CD4-positive, alpha-beta T cell (primary cell): ENCODE results near the gene TRMU. TPM values are rescaled to one million over a fixed set of nuclear protein-coding genes. Genes with fewer than 3 reads are reported as not detected.

Experiments used
- ATAC-seq: fragments of 200-7000 bp; cut with Tn5 transposase; one replicate; pipeline ENCODE4 v1.10.0; 2022; ENCODE audit warnings: mild to moderate bottlenecking; ENCODE audit not compliant: poor library complexity
- CTCF ChIA-PET: fragments of 350-600 bp; sonication (Branson Sonifier 250); formaldehyde crosslinking; loops from one replicate; lab custom pipeline; 2021; ENCODE audit warnings: antibody characterized with exemption, inconsistent platforms; lab: Charles Lee
- POLR2A ChIA-PET: fragments of 350-600 bp; sonication (Branson Sonifier 250); formaldehyde crosslinking; loops from one replicate; lab custom pipeline; 2021; ENCODE audit warnings: antibody characterized with exemption, inconsistent platforms; lab: Charles Lee
- DNase-seq, 14 experiments: peaks; one replicate each; pipeline ENCODE4 v3.0.0-alpha.2; 2013 to 2020; ENCODE audit warnings: mixed read lengths in 2 of 14
- H3K27ac ChIP-seq, 2 donors: one replicate each; pipeline versions ENCODE4 v1.5.1 to v1.7.0; 2013; ENCODE audit warnings: low read length in 2 of 2, low read depth in 1 of 2, mild to moderate bottlenecking in 1 of 2
- H3K27me3 ChIP-seq, 2 experiments: 1 replicate in 1 of 2; 2 replicates in 1 of 2; pipeline versions ENCODE4 v1.6.1 to v1.7.0; 2013; ENCODE audit warnings: low read length in 2 of 2, control low read depth in 1 of 2, mild to moderate bottlenecking in 1 of 2, moderate library complexity in 1 of 2; ENCODE audit not compliant: insufficient read depth in 2 of 2, control insufficient read depth in 1 of 2
- H3K36me3 ChIP-seq: one replicate; pipeline ENCODE4 v1.6.1; 2013; ENCODE audit warnings: low read length, control low read depth; ENCODE audit not compliant: insufficient read depth
- H3K4me1 ChIP-seq: one replicate; pipeline ENCODE4 v1.6.1; 2013; ENCODE audit warnings: low read length, control low read depth; ENCODE audit not compliant: insufficient read depth
- H3K4me3 ChIP-seq: one replicate; pipeline ENCODE4 v1.5.1; 2013; ENCODE audit warnings: mild to moderate bottlenecking, low read length, moderate library complexity
- H3K9me3 ChIP-seq, 2 experiments: 1 replicate in 1 of 2; 2 replicates in 1 of 2; pipeline versions ENCODE4 v1.6.1 to v1.7.0; 2013; ENCODE audit warnings: low read length in 2 of 2, mild to moderate bottlenecking in 2 of 2, control low read depth in 1 of 2, moderate library complexity in 1 of 2; ENCODE audit not compliant: control insufficient read depth in 1 of 2, insufficient read depth in 1 of 2
- H3K27ac Mint-ChIP-seq: one replicate; pipeline ENCODE4 v1.8.0; 2020; ENCODE audit warnings: mixed read lengths
- H3K27me3 Mint-ChIP-seq: one replicate; pipeline ENCODE4 v1.8.0; 2021; ENCODE audit warnings: mixed read lengths
- H3K36me3 Mint-ChIP-seq: one replicate; pipeline ENCODE4 v1.8.0; 2021; ENCODE audit warnings: low read depth, mixed read lengths
- H3K4me1 Mint-ChIP-seq: one replicate; pipeline ENCODE4 v1.8.0; 2021; ENCODE audit warnings: low read depth, mixed read lengths
- H3K4me3 Mint-ChIP-seq: one replicate; pipeline ENCODE4 v1.8.0; 2020; ENCODE audit warnings: mild to moderate bottlenecking, mixed read lengths
- H3K9me3 Mint-ChIP-seq: one replicate; pipeline ENCODE4 v1.8.0; 2020; ENCODE audit warnings: mixed read lengths
- CTCF ChIP-seq: fragments of 200-600 bp; IDR thresholded peaks from one replicate; pipeline ENCODE4 v1.8.0; 2022; ENCODE audit warnings: antibody characterized with exemption, mild to moderate bottlenecking
- intact Hi-C, 2 experiments: fragments of 100-400 bp; cut with DNase I in 1 of 2; cut with micrococcal nuclease in 1 of 2; formaldehyde crosslinking; loops; one replicate each; pipeline versions ENCODE4 v1.15.1 to v1.9.0; 2023 to 2025; cut with DNase I, micrococcal nuclease
- total RNA-seq, 174 experiments: library from RNA in 2 of 174; stranded (reverse) in 2 of 174; gene quantifications; one replicate each; pipeline ENCODE4 v1.2.3 and lab custom pipeline; 2021 to 2026

The TRMU gene
- total RNA-seq, 2 experiments from 2014 or later = 65.2 to 65.4 TPM

DNA sequence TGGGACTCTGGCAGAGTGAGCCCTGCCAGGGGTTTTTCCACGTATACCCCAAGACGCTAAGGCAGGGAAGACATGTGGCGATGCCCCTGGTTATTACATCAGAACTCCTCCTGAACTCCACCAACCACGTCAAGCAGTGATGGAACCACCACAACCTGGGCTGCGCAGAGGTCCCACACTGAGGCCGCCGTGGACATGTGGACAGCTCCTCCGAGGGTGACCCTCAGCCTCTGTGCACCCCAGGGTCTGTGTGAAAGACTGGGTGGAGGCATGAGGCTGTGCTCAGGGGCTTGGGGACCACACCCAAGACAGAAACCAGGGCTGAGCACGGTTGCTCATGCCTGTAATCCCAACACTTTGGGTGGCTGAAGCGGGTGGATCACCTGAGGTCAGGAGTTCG is 52.2 kb downstream of the TRMU start:
- ATAC-seq (no peak), DNase-seq (no peak)
- H3K27me3 ChIP-seq = no peaks in the 10 kb centered on the region
- H3K9me3 Mint-ChIP-seq = no peaks in the 10 kb centered on the region
- no peaks in the 10 kb centered on the region for H3K4me1 Mint-ChIP-seq
- no peaks in the 10 kb centered on the region for H3K27me3 Mint-ChIP-seq
- H3K4me3 Mint-ChIP-seq = no peak overlapping the region
- CTCF ChIA-PET = no interaction called here
- H3K4me1 ChIP-seq = no peaks in the 10 kb centered on the region
- no peaks in the 10 kb centered on the region for H3K36me3 ChIP-seq
- no peaks in the 10 kb centered on the region for H3K9me3 ChIP-seq
- no peak overlapping the region for H3K4me3 ChIP-seq
- no peaks in the 10 kb centered on the region for H3K36me3 Mint-ChIP-seq
- POLR2A ChIA-PET = no interaction called here
- no peak overlapping the region for H3K27ac Mint-ChIP-seq
- intact Hi-C loops = no loop called here
- no peak for TF ChIP-seq CTCF
- H3K27ac ChIP-seq = no peak overlapping the region

GRCh38 chr22:46388647-46389046 is 53.1 kb downstream of the TRMU start:
- Mint-ChIP-seq H3K27me3 (no peaks in the 10 kb centered on the region), H3K4me3 (no peak overlapping the region), H3K27ac (no peak overlapping the region), H3K4me1 (peaks cover under 1% of the 10 kb centered on the region), H3K36me3 (no peaks in the 10 kb centered on the region), H3K9me3 (no peaks in the 10 kb centered on the region)
- H3K36me3 ChIP-seq = no peaks in the 10 kb centered on the region
- no peaks in the 10 kb centered on the region for H3K27me3 ChIP-seq
- H3K4me1 ChIP-seq = peaks cover 1% of the 10 kb centered on the region
- no peak for DNase-seq
- no peaks in the 10 kb centered on the region for H3K9me3 ChIP-seq
- H3K27ac ChIP-seq = no peak overlapping the region
- ATAC-seq = no peak
- H3K4me3 ChIP-seq = no peak overlapping the region
- ChIA-PET POLR2A (no interaction called here), CTCF (no interaction called here)
- TF ChIP-seq CTCF = no peak
- intact Hi-C loops = no loop called here

DNA sequence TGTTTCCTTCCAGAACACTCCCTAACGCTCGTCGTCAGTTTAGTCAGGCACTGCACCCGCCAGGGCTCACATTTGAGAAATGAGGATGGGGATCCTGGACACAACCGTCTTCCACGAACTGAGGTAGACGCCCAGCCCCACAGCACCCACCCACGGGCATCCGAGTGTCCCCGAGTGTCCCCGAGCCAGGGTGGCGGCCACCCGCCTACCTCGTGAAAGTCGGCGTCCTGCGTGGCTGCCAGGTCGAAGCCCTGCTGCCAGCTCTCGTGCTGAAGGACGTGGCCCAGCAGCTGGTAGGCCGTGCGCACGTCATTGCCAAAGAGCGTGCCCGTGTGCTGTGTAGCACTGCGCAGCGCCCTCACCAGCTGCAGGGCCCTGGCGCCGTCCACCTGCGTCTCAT is 53.6 kb downstream of the TRMU start:
- no peaks in the 10 kb centered on the region for H3K9me3 ChIP-seq
- H3K9me3 Mint-ChIP-seq = no peaks in the 10 kb centered on the region
- H3K27ac ChIP-seq = no peak overlapping the region
- H3K4me3 Mint-ChIP-seq = no peak overlapping the region
- TF ChIP-seq CTCF = no peak
- peaks cover 6% of the 10 kb centered on the region for H3K4me1 ChIP-seq
- no peak overlapping the region for H3K27ac Mint-ChIP-seq
- DNase-seq (peak in 1 of 14 experiments; percentile 6), ATAC-seq (no peak)
- peaks cover 5% of the 10 kb centered on the region for H3K4me1 Mint-ChIP-seq
- no peaks in the 10 kb centered on the region for H3K27me3 Mint-ChIP-seq
- ChIA-PET POLR2A (no interaction called here), CTCF (no interaction called here)
- intact Hi-C loops = no loop called here
- H3K4me3 ChIP-seq = no peak overlapping the region
- no peaks in the 10 kb centered on the region for H3K36me3 Mint-ChIP-seq
- H3K27me3 ChIP-seq = no peaks in the 10 kb centered on the region
- no peaks in the 10 kb centered on the region for H3K36me3 ChIP-seq
